Measurements from ENCODE around the gene ZFP57. TPM values are rescaled to one million over a fixed set of nuclear protein-coding genes. Genes with fewer than 3 reads are reported as not detected.

The ZFP57 gene
- total and polyA plus RNA-seq, 2 of the 13 experiments (the other 11 are each of a cell fraction or from before 2014, with no cell fraction given) = not detected

- Histone ChIP-seq H3K4me2 (ENCODE audit: low read depth, low read length) (no peak overlapping the region), H3K27me3 (ENCODE audit: control insufficient read depth in 1 of 2, insufficient read depth in 2 of 2, low read length in 2 of 2) (peaks cover 1 to 3% of the 10 kb centered on the region in 2 experiments; a peak in 1 of 5 replicates), H4K20me1 (ENCODE audit: insufficient read depth, low read length) (no peaks in the 10 kb centered on the region), H3K9ac (ENCODE audit: insufficient read depth, low read depth, low read length) (no peak overlapping the region), H3K9me3 (ENCODE audit: low read length) (no peaks in the 10 kb centered on the region), H3K4me3 (replicated peaks in 1 of 3; ENCODE audit: insufficient read depth in 1 of 3, low read depth in 2 of 3, low read length in 3 of 3) (no peak overlapping the region), H2AFZ (ENCODE audit: low read length) (no peak overlapping the region), H3K27ac (ENCODE audit: extremely low read length, insufficient read depth, low read length) (no peak overlapping the region), H3K79me2 (ENCODE audit: insufficient read depth, low read length) (no peaks in the 10 kb centered on the region), H3K36me3 (replicated peaks in 1 of 2; ENCODE audit: control insufficient read depth in 1 of 2, insufficient read depth in 2 of 2, low read length in 2 of 2) (no peaks in the 10 kb centered on the region), H3K4me1 (ENCODE audit: insufficient read depth, low read length) (peaks cover 5% of the 10 kb centered on the region; the same call in 1 of the 2 replicates)
- DNase-seq (ENCODE audit: low spot score) = no peak
- no peak for FAIRE-seq
- CTCF ChIA-PET (ENCODE audit: low intra/inter-chr PET ratio, low total read pairs) = no interaction called here
- TF ChIP-seq NFE2L2 (IDR thresholded peaks at IDR 0.05; ENCODE audit: low read length) = peak; percentile 56; the same call in 1 of the 2 replicates
- TF ChIP-seq YEATS2 (CRISPR knock-in tag; IDR thresholded peaks at IDR 0.05; ENCODE audit: borderline replicate concordance) = no peak
- TF ChIP-seq, protein P1, sequence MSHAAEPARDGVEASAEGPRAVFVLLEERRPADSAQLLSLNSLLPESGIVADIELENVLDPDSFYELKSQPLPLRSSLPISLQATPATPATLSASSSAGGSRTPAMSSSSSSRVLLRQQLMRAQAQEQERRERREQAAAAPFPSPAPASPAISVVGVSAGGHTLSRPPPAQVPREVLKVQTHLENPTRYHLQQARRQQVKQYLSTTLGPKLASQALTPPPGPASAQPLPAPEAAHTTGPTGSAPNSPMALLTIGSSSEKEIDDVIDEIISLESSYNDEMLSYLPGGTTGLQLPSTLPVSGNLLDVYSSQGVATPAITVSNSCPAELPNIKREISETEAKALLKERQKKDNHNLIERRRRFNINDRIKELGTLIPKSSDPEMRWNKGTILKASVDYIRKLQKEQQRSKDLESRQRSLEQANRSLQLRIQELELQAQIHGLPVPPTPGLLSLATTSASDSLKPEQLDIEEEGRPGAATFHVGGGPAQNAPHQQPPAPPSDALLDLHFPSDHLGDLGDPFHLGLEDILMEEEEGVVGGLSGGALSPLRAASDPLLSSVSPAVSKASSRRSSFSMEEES (CRISPR knock-in tag; IDR thresholded peaks at IDR 0.05) = no peak
- TF ChIP-seq SIN3B (IDR thresholded peaks at IDR 0.05; ENCODE audit: low read length) = no peak
- TF ChIP-seq U2AF1 (optimal IDR thresholded peaks at IDR 0.05; ENCODE audit: low read depth, low read length) = no peak
- no peak for TF ChIP-seq PREB (CRISPR knock-in tag; IDR thresholded peaks at IDR 0.05)
- no TSS peak for BruUV-seq (replicated peaks)
- no peak for ATAC-seq
- POLR2A ChIA-PET = no interaction called here
- WGBS (ENCODE audit: low lambda C conversion rate) = 72% methylated on average over 3 of the region's 3 CpGs
- in situ Hi-C loops (cut with HindIII; ENCODE audit: extremely low pct_ligation_motif_present, low pct_unique_long_range_greater_than_20kb) (no loop called here), intact Hi-C loops (cut with micrococcal nuclease; ENCODE audit: unreplicated experiment) (no loop called here)
These were observed 47.4 kb upstream of the ZFP57 start for GRCh38 chr6:29728173-29728874.
